ENCODE results near the gene IFT27. TPM values are rescaled to one million over a fixed set of nuclear protein-coding genes. Genes with fewer than 3 reads are reported as not detected.

Gene IFT27
- 28.6 TPM for total RNA-seq
- long read RNA-seq, transcript IFT27-205 (7 exons, 1,095 nt): major isoform, 55 of 73 reads
- long read RNA-seq, partial matches to known transcripts: 8 of 73 reads
- long read RNA-seq, other reads (novel, unspliced or antisense): 9 of 73 reads

GRCh38 chr22:36775964-36776669 lies at the start of gene IFT27:
IFT27 (minus strand) TSS chr22:36776119; CDS start chr22:36775707, 412 bp downstream.
- intact Hi-C loops (cut with DNase I): no loop called here
- ATAC-seq (ENCODE audit: poor library complexity) (peak; percentile 98), DNase-seq (peak; percentile 98)

GRCh38 chr22:36824655-36825054 lies 48.7 kb upstream of the IFT27 start:
- intact Hi-C loops (cut with DNase I): no loop called here
- no peak for DNase-seq
- ATAC-seq (ENCODE audit: poor library complexity): no peak

GRCh38 chr22:36823186-36823839 lies 47.4 kb upstream of the IFT27 start:
- DNase-seq (no peak), ATAC-seq (ENCODE audit: poor library complexity) (no peak)
- intact Hi-C loops (cut with DNase I): no loop called here

GRCh38 chr22:36822581-36822980 lies 46.7 kb upstream of the IFT27 start:
- no peak for ATAC-seq (ENCODE audit: poor library complexity)
- intact Hi-C loops (cut with DNase I): no loop called here
- no peak for DNase-seq

GRCh38 chr22:36819112-36819511 lies 43.2 kb upstream of the IFT27 start:
- intact Hi-C loops (cut with DNase I): no loop called here
- DNase-seq (no peak), ATAC-seq (ENCODE audit: poor library complexity) (no peak)

GRCh38 chr22:36818010-36818642 lies 42.2 kb upstream of the IFT27 start:
- intact Hi-C loops (cut with DNase I): no loop called here
- ATAC-seq (ENCODE audit: poor library complexity) (no peak), DNase-seq (no peak)

GRCh38 chr22:36817525-36817848 lies 41.6 kb upstream of the IFT27 start:
- intact Hi-C loops (cut with DNase I): no loop called here
- ATAC-seq (ENCODE audit: poor library complexity): no peak
- no peak for DNase-seq

- ATAC-seq (ENCODE audit: poor library complexity) (peak; percentile 91), DNase-seq (peak; percentile 51)
- intact Hi-C loops (cut with DNase I): no loop called here
Observed at GRCh38 chr22:36816636-36817524, 41.0 kb upstream of the IFT27 start, which contains the start of gene PVALB. PVALB (minus strand) TSS chr22:36817035; CDS start chr22:36817005, 30 bp downstream.

GRCh38 chr22:36816339-36816635 lies 40.4 kb upstream of the IFT27 start:
- intact Hi-C loops (cut with DNase I): no loop called here
- ATAC-seq (ENCODE audit: poor library complexity): no peak
- no peak for DNase-seq

- no peak for DNase-seq
- ATAC-seq (ENCODE audit: poor library complexity): no peak
- intact Hi-C loops (cut with DNase I): no loop called here
Observed at GRCh38 chr22:36815558-36816338, 39.8 kb upstream of the IFT27 start.

GRCh38 chr22:36814801-36815200 lies 38.9 kb upstream of the IFT27 start:
- DNase-seq (no peak), ATAC-seq (ENCODE audit: poor library complexity) (no peak)
- intact Hi-C loops (cut with DNase I): no loop called here

GRCh38 chr22:36811094-36811800 lies 35.3 kb upstream of the IFT27 start:
- no peak for ATAC-seq (ENCODE audit: poor library complexity)
- intact Hi-C loops (cut with DNase I): no loop called here
- no peak for DNase-seq

GRCh38 chr22:36809351-36809750 lies 33.4 kb upstream of the IFT27 start:
- no peak for ATAC-seq (ENCODE audit: poor library complexity)
- intact Hi-C loops (cut with DNase I): no loop called here
- no peak for DNase-seq

- DNase-seq (no peak), ATAC-seq (ENCODE audit: poor library complexity) (no peak)
- intact Hi-C loops (cut with DNase I): no loop called here
Observed at GRCh38 chr22:36808721-36809344, 32.9 kb upstream of the IFT27 start.

GRCh38 chr22:36807627-36808026 lies 31.7 kb upstream of the IFT27 start:
- DNase-seq (no peak), ATAC-seq (ENCODE audit: poor library complexity) (no peak)
- intact Hi-C loops (cut with DNase I): no loop called here

GRCh38 chr22:36806835-36807234 lies 30.9 kb upstream of the IFT27 start:
- intact Hi-C loops (cut with DNase I): no loop called here
- ATAC-seq (ENCODE audit: poor library complexity) (no peak), DNase-seq (no peak)

- no peak for DNase-seq
- no peak for ATAC-seq (ENCODE audit: poor library complexity)
- intact Hi-C loops (cut with DNase I): no loop called here
Observed at GRCh38 chr22:36803358-36803757, 27.4 kb upstream of the IFT27 start.

All from Right ventricle myocardium superior (tissue), 1 donor.